ENCODE data around the gene MACROD2.
"Not testable (repeated sequence)": the region's sequence is repeated elsewhere in the genome, so short reads cannot be mapped to it uniquely, and the experiment has no call there.

Gene MACROD2

DNA sequence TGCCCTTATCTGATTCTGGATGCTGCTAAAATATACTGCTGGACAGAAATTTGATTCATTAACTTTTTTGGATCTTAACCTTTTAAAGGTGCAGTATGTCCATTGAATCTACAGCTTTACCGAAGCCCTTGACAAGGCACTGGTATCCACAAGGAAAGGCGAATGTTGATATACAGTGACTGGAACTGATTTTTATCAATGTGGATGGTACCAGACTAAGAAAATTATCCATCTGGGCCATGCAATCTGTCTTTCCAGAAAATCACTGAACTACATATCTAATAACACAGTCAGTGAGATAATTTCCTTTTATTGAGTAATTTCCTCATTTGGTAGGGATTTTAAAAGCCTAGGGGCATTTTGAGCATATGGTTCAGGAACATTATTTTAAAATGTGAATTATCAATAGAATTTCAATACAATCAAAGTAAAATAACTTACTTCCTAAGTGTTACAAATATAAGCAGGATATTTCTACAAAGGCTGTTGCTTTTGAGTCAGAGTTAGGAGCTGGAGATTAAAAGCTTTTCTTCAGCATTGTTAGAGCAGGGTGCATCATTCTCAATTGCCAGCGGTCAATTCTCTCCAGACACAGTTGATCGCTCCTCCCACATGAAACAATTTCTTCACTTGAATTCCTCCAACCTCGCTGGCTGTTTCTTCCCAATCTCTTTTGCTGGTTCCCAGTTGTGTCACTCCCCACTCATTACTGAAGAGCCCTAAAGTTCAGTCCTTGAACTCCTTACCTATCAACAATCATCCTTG, 927.4 kb downstream of the MACROD2 start:
- Histone ChIP-seq H3K9me2 (replicated peaks; ENCODE audit: insufficient read depth, low read length) (no peaks in the 10 kb centered on the region), H3K9ac (ENCODE audit: low read length) (no peak overlapping the region), H3K9me3 (ENCODE audit: insufficient read depth, low read length) (no peaks in the 10 kb centered on the region), H3K27me3 (ENCODE audit: low read length) (no peaks in the 10 kb centered on the region), H3K4me2 (ENCODE audit: low read depth, low read length, poor library complexity, severe bottlenecking) (no peak overlapping the region), H3K4me3 (ENCODE audit: insufficient read depth, low read length, poor library complexity, severe bottlenecking) (no peak overlapping the region), H4K20me1 (ENCODE audit: low read depth, low read length) (no peaks in the 10 kb centered on the region), H3K36me3 (ENCODE audit: low read length) (no peaks in the 10 kb centered on the region), H3K79me2 (ENCODE audit: insufficient read depth, low read length) (no peaks in the 10 kb centered on the region), H3F3A (ENCODE audit: insufficient read depth) (no peaks in the 10 kb centered on the region), H3K27ac (ENCODE audit: low read depth, low read length) (no peak overlapping the region), H2AFZ (ENCODE audit: low read depth, low read length, severe bottlenecking) (no peak overlapping the region)
- TF ChIP-seq, protein P1, sequence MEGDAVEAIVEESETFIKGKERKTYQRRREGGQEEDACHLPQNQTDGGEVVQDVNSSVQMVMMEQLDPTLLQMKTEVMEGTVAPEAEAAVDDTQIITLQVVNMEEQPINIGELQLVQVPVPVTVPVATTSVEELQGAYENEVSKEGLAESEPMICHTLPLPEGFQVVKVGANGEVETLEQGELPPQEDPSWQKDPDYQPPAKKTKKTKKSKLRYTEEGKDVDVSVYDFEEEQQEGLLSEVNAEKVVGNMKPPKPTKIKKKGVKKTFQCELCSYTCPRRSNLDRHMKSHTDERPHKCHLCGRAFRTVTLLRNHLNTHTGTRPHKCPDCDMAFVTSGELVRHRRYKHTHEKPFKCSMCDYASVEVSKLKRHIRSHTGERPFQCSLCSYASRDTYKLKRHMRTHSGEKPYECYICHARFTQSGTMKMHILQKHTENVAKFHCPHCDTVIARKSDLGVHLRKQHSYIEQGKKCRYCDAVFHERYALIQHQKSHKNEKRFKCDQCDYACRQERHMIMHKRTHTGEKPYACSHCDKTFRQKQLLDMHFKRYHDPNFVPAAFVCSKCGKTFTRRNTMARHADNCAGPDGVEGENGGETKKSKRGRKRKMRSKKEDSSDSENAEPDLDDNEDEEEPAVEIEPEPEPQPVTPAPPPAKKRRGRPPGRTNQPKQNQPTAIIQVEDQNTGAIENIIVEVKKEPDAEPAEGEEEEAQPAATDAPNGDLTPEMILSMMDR (IDR thresholded peaks at IDR 0.05; ENCODE audit: insufficient read depth, low read length, poor library complexity, severe bottlenecking) = no peak
- no peak for TF ChIP-seq EZH2phosphoT487 (conservative IDR thresholded peaks at IDR 0.05; ENCODE audit: low read length)

DNA sequence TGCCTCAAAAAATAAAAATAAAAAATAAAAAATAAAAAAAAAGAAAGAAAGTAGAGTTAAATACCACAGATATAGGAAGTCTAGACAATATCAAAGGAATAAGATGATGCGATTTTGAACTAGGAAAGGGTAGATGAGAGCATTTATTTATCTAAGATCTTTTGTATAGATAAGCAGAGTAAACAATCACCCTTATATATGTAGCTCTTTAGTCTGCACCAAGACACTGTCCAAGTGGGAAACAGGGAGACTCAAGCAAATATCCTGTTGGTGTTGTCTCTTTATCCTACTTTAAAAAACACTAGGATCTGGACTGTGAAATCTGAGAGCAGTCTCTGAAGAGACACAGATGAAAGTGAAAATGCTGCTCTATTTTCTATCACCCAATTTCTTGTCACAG, 929.1 kb downstream of the MACROD2 start:
- no peaks in the 10 kb centered on the region for H3K36me3 ChIP-seq (ENCODE audit: low read length)
- no peaks in the 10 kb centered on the region for H3K9me2 ChIP-seq (replicated peaks; ENCODE audit: insufficient read depth, low read length)
- no peak for TF ChIP-seq EZH2phosphoT487 (conservative IDR thresholded peaks at IDR 0.05; ENCODE audit: low read length)
- TF ChIP-seq, protein P1 (IDR thresholded peaks at IDR 0.05; ENCODE audit: insufficient read depth, low read length, poor library complexity, severe bottlenecking) = no peak
- no peak overlapping the region for H3K4me2 ChIP-seq (ENCODE audit: low read depth, low read length, poor library complexity, severe bottlenecking)
- no peak overlapping the region for H3K9ac ChIP-seq (ENCODE audit: low read length)
- no peaks in the 10 kb centered on the region for H3K27me3 ChIP-seq (ENCODE audit: low read length)
- no peak overlapping the region for H3K27ac ChIP-seq (ENCODE audit: low read depth, low read length)
- H2AFZ ChIP-seq (ENCODE audit: low read depth, low read length, severe bottlenecking) = no peak overlapping the region
- H3K4me3 ChIP-seq (ENCODE audit: insufficient read depth, low read length, poor library complexity, severe bottlenecking) = no peak overlapping the region
- no peaks in the 10 kb centered on the region for H3K79me2 ChIP-seq (ENCODE audit: insufficient read depth, low read length)
- H4K20me1 ChIP-seq (ENCODE audit: low read depth, low read length) = no peaks in the 10 kb centered on the region
- H3F3A ChIP-seq (ENCODE audit: insufficient read depth) = no peaks in the 10 kb centered on the region
- H3K9me3 ChIP-seq (ENCODE audit: insufficient read depth, low read length) = no peaks in the 10 kb centered on the region

DNA sequence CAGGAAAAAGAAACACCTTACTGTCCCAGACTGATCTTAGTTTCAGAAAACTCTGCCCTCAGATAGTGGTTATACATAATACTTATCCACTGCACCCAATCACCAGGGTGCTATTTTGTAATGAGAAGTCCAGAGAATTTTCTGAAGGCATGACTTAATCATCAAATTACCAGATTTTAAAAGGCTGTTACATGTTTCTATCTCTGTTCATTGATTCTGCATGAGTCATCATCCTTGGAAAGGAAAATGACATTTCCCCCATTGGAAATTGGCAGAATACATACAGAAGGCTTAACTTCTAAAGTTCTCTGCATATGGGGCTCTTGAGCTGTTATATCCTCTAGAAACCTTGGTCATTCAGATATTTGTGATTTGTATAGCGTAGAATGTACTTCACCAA, 930.0 kb downstream of the MACROD2 start:
- no peak overlapping the region for H3K4me2 ChIP-seq (ENCODE audit: low read depth, low read length, poor library complexity, severe bottlenecking)
- no peaks in the 10 kb centered on the region for H3K27me3 ChIP-seq (ENCODE audit: low read length)
- H3K79me2 ChIP-seq (ENCODE audit: insufficient read depth, low read length) = no peaks in the 10 kb centered on the region
- no peak overlapping the region for H2AFZ ChIP-seq (ENCODE audit: low read depth, low read length, severe bottlenecking)
- no peak overlapping the region for H3K27ac ChIP-seq (ENCODE audit: low read depth, low read length)
- H3F3A ChIP-seq (ENCODE audit: insufficient read depth) = no peaks in the 10 kb centered on the region
- TF ChIP-seq EZH2phosphoT487 (conservative IDR thresholded peaks at IDR 0.05; ENCODE audit: low read length) = no peak
- TF ChIP-seq, protein P1 (IDR thresholded peaks at IDR 0.05; ENCODE audit: insufficient read depth, low read length, poor library complexity, severe bottlenecking) = no peak
- no peak overlapping the region for H3K9ac ChIP-seq (ENCODE audit: low read length)
- H3K36me3 ChIP-seq (ENCODE audit: low read length) = no peaks in the 10 kb centered on the region
- no peaks in the 10 kb centered on the region for H4K20me1 ChIP-seq (ENCODE audit: low read depth, low read length)
- no peaks in the 10 kb centered on the region for H3K9me2 ChIP-seq (replicated peaks; ENCODE audit: insufficient read depth, low read length)
- no peaks in the 10 kb centered on the region for H3K9me3 ChIP-seq (ENCODE audit: insufficient read depth, low read length)
- H3K4me3 ChIP-seq (ENCODE audit: insufficient read depth, low read length, poor library complexity, severe bottlenecking) = no peak overlapping the region

DNA sequence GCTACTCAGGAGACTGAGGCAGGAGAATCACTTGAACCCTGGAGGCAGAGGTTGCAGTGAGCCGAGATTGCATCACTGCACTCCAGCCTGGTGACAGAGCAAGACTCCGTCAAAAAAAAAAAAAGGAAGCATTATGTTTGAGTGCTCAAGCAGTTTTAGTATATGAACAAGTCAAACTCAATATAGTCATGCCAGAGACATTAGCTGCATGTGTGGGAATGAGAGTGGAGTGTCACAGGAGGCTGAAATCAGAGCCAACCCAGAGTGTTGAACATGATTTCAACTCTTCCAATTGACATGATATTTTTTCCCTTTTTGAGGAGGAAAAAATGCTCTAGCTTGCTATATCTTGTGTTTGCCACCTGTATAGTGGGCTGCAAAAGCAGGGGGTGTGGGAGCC, 931.1 kb downstream of the MACROD2 start:
- not testable (repeated sequence) for H3K36me3 ChIP-seq (ENCODE audit: low read length); H3K27me3 ChIP-seq (ENCODE audit: low read length); H3F3A ChIP-seq (ENCODE audit: insufficient read depth); H3K27ac ChIP-seq (ENCODE audit: low read depth, low read length); H3K9ac ChIP-seq (ENCODE audit: low read length); H2AFZ ChIP-seq (ENCODE audit: low read depth, low read length, severe bottlenecking); H3K4me2 ChIP-seq (ENCODE audit: low read depth, low read length, poor library complexity, severe bottlenecking); H3K9me3 ChIP-seq (ENCODE audit: insufficient read depth, low read length); H4K20me1 ChIP-seq (ENCODE audit: low read depth, low read length); H3K9me2 ChIP-seq (replicated peaks; ENCODE audit: insufficient read depth, low read length); H3K4me3 ChIP-seq (ENCODE audit: insufficient read depth, low read length, poor library complexity, severe bottlenecking); H3K79me2 ChIP-seq (ENCODE audit: insufficient read depth, low read length)
